Small intestine (tissue), 7 donors: ENCODE data around the gene RUNX1. TPM values are rescaled to one million over a fixed set of nuclear protein-coding genes. Genes with fewer than 3 reads are reported as not detected.

Experiments
- DNase-seq, 2 donors: peaks; one replicate each; pipeline versions ENCODE4 v3.0.0 to v3.0.0-alpha.2; 2013
- FAIRE-seq: peaks from 2 replicates; lab custom pipeline; 2012; peaks lifted over from hg19 to GRCh38; lab: Jason Lieb, UNC
- H3K27ac ChIP-seq, 3 donors: one replicate each; pipeline ENCODE4 v1.5.1; 2013; ENCODE audit warnings: low read length in 2 of 3, mild to moderate bottlenecking in 2 of 3, control low read depth in 1 of 3, inconsistent platforms in 1 of 3, low read depth in 1 of 3, moderate library complexity in 1 of 3
- H3K27me3 ChIP-seq, 3 donors: one replicate each; pipeline ENCODE4 v1.6.1; 2013; ENCODE audit warnings: low read length in 3 of 3, inconsistent platforms in 1 of 3; ENCODE audit not compliant: control insufficient read depth in 3 of 3, insufficient read depth in 3 of 3
- H3K36me3 ChIP-seq, 3 donors: one replicate each; pipeline ENCODE4 v1.6.1; 2013; ENCODE audit warnings: low read length in 3 of 3, inconsistent platforms in 1 of 3, low read depth in 1 of 3, mild to moderate bottlenecking in 1 of 3, moderate library complexity in 1 of 3; ENCODE audit not compliant: control insufficient read depth in 3 of 3, insufficient read depth in 2 of 3
- H3K4me1 ChIP-seq, 3 donors: one replicate each; pipeline ENCODE4 v1.6.1; 2013; ENCODE audit warnings: low read length in 2 of 3, inconsistent platforms in 1 of 3, low read depth in 1 of 3, mild to moderate bottlenecking in 1 of 3, moderate library complexity in 1 of 3; ENCODE audit not compliant: control insufficient read depth in 3 of 3, insufficient read depth in 2 of 3
- H3K4me3 ChIP-seq, 3 donors: one replicate each; pipeline ENCODE4 v1.5.1; 2013; ENCODE audit warnings: low read length in 3 of 3, control low read depth in 1 of 3, inconsistent platforms in 1 of 3, low read depth in 1 of 3, mild to moderate bottlenecking in 1 of 3, moderate library complexity in 1 of 3
- H3K9me3 ChIP-seq, 2 donors: one replicate each; pipeline ENCODE4 v1.6.1; 2013; ENCODE audit warnings: low read depth in 1 of 2, low read length in 1 of 2; ENCODE audit not compliant: control insufficient read depth in 2 of 2, insufficient read depth in 1 of 2
- WGBS, 3 donors: extraction: QIAGEN DNeasy Blood & Tissue Kit; methylation state at CpG; one replicate each; pipeline ENCODE4 v1.1.7; 2013; 5-methylcytosine and 5-hydroxymethylcytosine counted together
- polyA plus RNA-seq, 4 donors: library from polyadenylated mRNA; stranded (reverse) in 3 of 4; unstranded in 1 of 4; fragments of 200-250 nt in 3 of 4; fragments of 120-200 nt in 1 of 4; gene quantifications; one replicate each; pipeline versions ENCODE4 v1.2.1 to v1.2.3, GENCODE V29; 2013
- donor health status: healthy with polysubstance abuse.
- donor health status: control.
- donor health status: control.
- donor health status: Bipolar disorder and iron deficiency.
- donor health status: healthy.

RUNX1 gene
- polyA plus RNA-seq, 4 donors: 2.5 to 6.2 (median 4.5) TPM

DNA sequence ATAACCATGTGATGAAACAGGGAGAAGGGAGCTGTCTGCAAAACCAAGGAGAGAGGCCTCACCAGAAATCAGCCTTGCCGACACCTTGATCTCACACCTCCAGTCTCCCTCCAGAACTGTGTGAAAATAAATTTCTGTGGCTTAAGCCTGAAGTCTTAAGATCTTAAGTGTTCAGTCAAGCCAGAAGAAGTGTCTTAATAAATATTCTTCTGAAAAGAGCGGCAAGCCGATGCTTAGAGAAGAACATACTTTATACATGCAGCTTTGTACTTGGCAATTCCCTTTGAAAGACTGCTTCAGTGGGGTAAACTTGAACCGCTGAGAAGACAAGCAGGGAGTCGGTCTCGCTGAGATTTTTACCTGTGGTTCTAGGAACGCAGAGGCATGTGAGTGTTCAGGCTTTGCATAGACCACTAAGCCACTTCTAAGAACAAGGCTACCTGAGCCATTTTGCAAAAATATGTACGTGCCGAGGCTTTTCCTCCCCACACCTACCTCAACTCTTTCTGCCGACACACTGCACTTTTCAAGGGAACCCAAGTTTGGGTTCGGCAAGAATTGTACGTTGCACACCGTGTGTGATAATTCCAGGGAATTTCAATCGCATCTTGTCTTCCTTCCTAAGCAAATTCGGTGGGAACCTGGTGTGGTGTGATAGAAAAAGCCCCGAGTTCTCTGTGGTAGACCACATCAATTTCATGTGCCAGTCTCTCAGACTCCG, 3.4 kb downstream of the RUNX1 start:
- peak overlapping the region in 1 of 3 donors; percentile 84 for H3K27ac ChIP-seq
- 74 to 87% (median 77%) methylated on average over 17 of the region's 17 CpGs for WGBS, 3 donors
- no peak overlapping the region for H3K4me3 ChIP-seq
- H3K9me3 ChIP-seq: no peaks in the 10 kb centered on the region
- H3K36me3 ChIP-seq: no peaks in the 10 kb centered on the region
- no peak for FAIRE-seq
- peak in 1 of 2 donors; percentile 40 for DNase-seq
- H3K4me1 ChIP-seq: peaks cover 4 to 18% (median 6%) of the 10 kb centered on the region in 3 donors
- no peaks in the 10 kb centered on the region for H3K27me3 ChIP-seq

DNA sequence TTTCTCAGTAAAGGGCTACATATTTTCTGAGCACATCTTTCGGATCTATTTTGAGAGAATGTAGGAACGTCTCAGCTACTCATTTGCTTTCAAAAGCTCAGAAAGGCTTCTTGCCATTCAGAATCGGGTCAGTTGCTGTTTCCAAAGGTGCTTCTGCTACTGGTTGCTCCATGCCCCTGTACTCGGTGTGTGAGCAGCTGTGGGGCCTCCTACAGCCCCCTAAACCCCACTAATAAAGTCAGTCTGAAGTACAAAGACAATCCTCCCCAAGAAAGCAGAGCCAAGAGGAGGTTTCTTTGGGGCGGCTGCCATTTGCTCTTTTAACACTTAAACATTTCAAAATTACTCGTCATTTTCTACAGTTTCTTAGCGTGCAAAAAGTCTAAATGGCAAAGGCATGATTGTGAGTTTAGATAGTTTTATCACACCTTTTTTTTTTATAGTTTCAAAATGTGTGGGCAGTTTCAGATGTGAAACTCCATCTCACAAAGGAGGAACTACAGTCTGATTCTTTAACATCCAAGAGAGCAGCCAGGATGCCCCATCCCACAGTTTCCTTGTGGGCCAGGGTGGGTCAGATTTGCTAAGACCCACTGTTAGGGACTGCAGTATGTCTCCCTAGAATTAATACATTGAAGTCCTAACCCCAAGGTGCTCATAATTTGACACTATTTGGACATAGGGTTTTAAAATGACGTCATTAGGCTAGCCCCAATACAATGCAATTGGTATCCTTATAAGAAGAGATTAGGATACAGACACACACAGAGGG, 4.1 kb downstream of the RUNX1 start:
- Histone ChIP-seq H3K27me3 (no peaks in the 10 kb centered on the region), H3K4me1 (peaks cover 4 to 20% (median 5%) of the 10 kb centered on the region in 3 donors), H3K9me3 (no peaks in the 10 kb centered on the region), H3K36me3 (no peaks in the 10 kb centered on the region), H3K27ac (peak overlapping the region in 2 of 3 donors; percentile 1 to 8), H3K4me3 (no peak overlapping the region)
- no peak for DNase-seq
- no peak for FAIRE-seq
- 69 to 81% (median 74%) methylated on average over 8 of the region's 8 CpGs for WGBS, 3 donors

DNA sequence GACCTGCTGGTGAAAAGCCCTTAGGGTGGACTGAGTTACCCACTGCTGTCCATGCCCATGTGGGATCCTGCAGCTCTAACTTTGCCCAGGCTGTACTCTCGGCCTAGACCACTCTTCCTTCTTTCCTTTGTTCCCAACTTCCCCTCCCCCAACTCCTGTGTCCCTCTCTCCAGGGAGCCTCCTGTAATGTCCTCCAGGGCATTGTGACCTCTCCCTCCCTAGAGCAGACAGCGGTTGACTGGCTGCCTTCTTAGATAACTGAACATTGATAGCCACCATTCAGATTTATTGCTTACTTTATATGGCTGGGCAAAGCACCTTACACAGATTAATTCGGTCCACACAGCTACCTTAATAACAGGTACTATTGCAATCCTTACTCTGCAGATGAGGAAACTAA, 5.0 kb downstream of the RUNX1 start:
- FAIRE-seq (no peak), DNase-seq (peak in 1 of 2 donors; percentile 72)
- Histone ChIP-seq H3K4me1 (peaks cover 4 to 22% (median 5%) of the 10 kb centered on the region in 3 donors), H3K4me3 (no peak overlapping the region), H3K9me3 (no peaks in the 10 kb centered on the region), H3K27ac (peak overlapping the region in 2 of 3 donors; percentile 12 to 59), H3K27me3 (no peaks in the 10 kb centered on the region), H3K36me3 (no peaks in the 10 kb centered on the region)
- WGBS, 3 donors: 42 to 62% (median 52%) methylated on average over 3 of the region's 3 CpGs

DNA sequence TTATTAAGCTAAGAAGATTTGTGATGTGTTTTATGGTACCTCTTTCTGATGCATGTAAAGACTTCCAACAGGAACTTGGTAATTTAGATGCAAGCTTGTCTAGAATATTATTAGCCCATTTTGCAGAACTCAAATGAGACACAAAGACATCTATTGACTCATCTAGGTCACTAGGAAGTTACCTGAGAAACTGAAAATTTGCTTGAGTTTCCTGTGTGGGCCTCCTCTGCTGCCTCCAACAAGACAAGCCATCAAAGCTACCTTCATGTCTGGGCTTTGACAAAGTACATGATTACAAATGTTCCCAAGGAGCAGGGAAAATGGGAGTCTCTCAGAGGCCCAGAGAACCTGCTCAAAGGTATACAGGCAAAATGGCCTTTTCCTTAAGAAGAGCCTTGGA, 5.6 kb downstream of the RUNX1 start:
- no peaks in the 10 kb centered on the region for H3K27me3 ChIP-seq
- peak overlapping the region in 1 of 3 donors; percentile 59 for H3K27ac ChIP-seq
- DNase-seq (no peak), FAIRE-seq (no peak)
- H3K36me3 ChIP-seq: no peaks in the 10 kb centered on the region
- no peaks in the 10 kb centered on the region for H3K9me3 ChIP-seq
- H3K4me3 ChIP-seq: no peak overlapping the region
- peaks cover 4 to 22% (median 5%) of the 10 kb centered on the region in 3 donors for H3K4me1 ChIP-seq

DNA sequence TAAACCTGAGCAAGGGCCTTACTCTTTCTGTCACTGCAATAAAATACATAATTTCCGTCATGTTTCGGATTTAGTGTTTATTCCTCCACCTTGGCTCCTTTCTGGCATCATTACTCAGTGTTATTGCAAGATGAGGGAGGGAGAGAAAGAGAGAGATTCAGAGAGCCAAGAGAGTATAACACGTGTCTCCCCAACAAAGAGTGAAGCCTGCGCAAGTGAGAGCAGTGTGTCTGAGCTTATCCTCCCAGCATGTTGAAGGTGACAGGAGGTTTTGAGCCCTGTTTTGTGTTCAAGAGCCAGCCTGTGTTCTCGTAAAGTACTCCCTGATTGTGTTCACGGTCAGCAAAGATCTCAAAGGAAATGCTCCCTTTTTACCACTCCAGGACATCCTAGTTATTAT, 6.3 kb downstream of the RUNX1 start:
- Histone ChIP-seq H3K36me3 (no peaks in the 10 kb centered on the region), H3K27me3 (no peaks in the 10 kb centered on the region), H3K4me3 (no peak overlapping the region), H3K4me1 (peaks cover 4 to 22% (median 5%) of the 10 kb centered on the region in 3 donors), H3K9me3 (no peaks in the 10 kb centered on the region), H3K27ac (peak overlapping the region in 1 of 3 donors; percentile 36)
- DNase-seq (no peak), FAIRE-seq (no peak)
- WGBS, 3 donors: 82 to 92% (median 90%) methylated on average over 6 of the region's 6 CpGs

DNA sequence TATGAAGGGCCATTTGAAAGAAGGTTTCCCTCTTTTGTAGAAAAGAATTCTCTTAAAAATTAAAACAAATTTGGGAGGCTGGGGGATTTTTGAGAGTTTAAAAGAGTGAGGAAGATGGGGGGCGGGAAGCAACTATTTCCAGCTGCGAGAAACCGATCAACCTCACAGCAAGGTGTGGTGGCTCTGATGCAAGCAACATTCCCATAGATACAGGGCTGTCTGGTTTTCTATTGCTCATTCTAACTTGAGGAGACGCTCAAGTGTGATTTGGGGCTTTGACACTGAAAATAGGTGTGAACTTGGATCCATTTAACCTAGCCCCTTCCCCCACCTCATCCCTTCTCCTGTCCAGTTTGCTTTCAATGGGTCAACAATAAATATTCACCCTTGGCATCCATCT, 7.2 kb downstream of the RUNX1 start:
- no peaks in the 10 kb centered on the region for H3K36me3 ChIP-seq
- no peak for DNase-seq
- peaks cover 3 to 17% (median 4%) of the 10 kb centered on the region in 3 donors for H3K4me1 ChIP-seq
- no peak overlapping the region for H3K27ac ChIP-seq
- no peak for FAIRE-seq
- no peaks in the 10 kb centered on the region for H3K9me3 ChIP-seq
- H3K27me3 ChIP-seq: no peaks in the 10 kb centered on the region
- H3K4me3 ChIP-seq: no peak overlapping the region
- 86 to 95% (median 89%) methylated on average over 4 of the region's 4 CpGs for WGBS, 3 donors

DNA sequence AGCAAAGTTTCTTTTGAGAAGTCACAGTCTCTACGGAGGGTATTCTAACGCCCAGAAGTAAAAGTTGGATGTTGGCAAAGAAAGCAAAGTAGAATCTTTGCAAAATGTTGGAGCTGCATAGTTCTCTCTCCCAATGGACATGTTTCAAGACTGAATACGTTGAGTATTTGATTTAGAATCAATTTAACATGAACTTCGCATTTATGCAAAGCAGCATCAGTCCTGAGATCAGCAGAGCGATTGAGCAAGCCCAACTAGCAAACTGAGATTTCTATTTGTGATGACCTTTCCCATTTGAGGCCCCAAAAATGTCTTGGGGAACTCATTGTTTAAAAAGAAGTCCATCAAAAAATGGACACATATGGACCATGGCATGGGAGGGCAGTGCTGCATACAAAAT, 8.0 kb downstream of the RUNX1 start:
- 88 to 89% (median 88%) methylated on average over 5 of the region's 5 CpGs for whole genome bisulfite sequencing, 3 donors

DNA sequence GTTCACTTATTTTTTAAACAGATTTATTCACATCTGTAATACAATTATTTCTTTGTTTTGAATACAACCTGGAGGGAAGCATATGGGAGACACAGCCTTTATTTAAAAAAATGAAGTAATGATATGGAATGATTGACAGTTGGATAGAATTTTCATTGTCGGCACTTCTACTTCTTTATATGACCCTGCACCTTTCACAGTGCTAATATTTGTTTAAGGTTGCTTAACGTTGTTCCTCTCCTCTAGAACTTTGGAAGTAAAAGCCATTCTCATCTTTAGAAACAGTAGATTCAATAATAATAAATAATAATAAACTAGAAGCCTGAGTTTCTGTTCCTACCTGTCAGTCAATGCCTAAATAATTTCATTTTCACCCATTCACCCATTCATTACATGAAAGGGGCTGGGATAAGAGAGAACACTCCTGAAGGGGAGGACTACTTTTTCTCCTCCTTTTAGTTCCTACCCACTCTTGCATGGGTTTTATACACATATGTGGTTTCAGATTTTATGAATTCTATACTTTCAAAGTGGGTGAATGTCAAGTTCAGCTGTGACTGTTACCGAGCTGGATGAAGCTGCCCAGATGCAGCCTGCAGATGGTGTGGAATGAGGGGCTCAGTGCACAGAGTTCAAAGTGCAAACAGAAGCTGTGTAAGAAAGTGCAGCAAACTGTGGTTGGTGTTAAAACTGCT, 9.4 kb downstream of the RUNX1 start:
- no peak overlapping the region for H3K4me3 ChIP-seq
- no peak overlapping the region for H3K27ac ChIP-seq
- H3K4me1 ChIP-seq: peaks cover 0 to 13% (median 4%) of the 10 kb centered on the region in 3 donors
- H3K9me3 ChIP-seq: no peaks in the 10 kb centered on the region
- H3K27me3 ChIP-seq: no peaks in the 10 kb centered on the region
- WGBS, 3 donors: 11 to 44% (median 15%) methylated on average over 3 of the region's 3 CpGs
- no peaks in the 10 kb centered on the region for H3K36me3 ChIP-seq
- FAIRE-seq (no peak), DNase-seq (no peak)

More for the DNA sequence above, 8.0 kb downstream of the RUNX1 start:
- Histone ChIP-seq H3K4me3 (no peak overlapping the region), H3K4me1 (peaks cover 0 to 15% (median 4%) of the 10 kb centered on the region in 3 donors), H3K27me3 (no peaks in the 10 kb centered on the region), H3K36me3 (no peaks in the 10 kb centered on the region), H3K9me3 (no peaks in the 10 kb centered on the region), H3K27ac (no peak overlapping the region)
- no peak for DNase-seq
- no peak for FAIRE-seq
